Adrenal gland (tissue), 5 donors: ENCODE data around the gene UST.

ENCODE experiments used
- POLR2A ChIP-seq, 2 donors: fragments of 450-650 bp; IDR thresholded peaks; one replicate each; pipeline ENCODE4 v1.6.1; 2017; ENCODE audit warnings: antibody characterized with exemption in 2 of 2, mild to moderate bottlenecking in 2 of 2, moderate library complexity in 1 of 2
- TF ChIP-seq, protein P1 (sequence below), 6 experiments: fragments of 450-650 bp in 4 of 6; fragments of 200-600 bp in 2 of 6; sonication (generic) in 1 of 6; IDR thresholded peaks; 1 replicate in 5 of 6; 2 replicates in 1 of 6; pipeline versions ENCODE4 v1.5.1 to v1.8.0; 2016 to 2021; ENCODE audit warnings: antibody characterized with exemption in 6 of 6, mild to moderate bottlenecking in 2 of 6, moderate library complexity in 1 of 6
- donor health status: DM: no; HTN: no; CAD: no.

DNA sequence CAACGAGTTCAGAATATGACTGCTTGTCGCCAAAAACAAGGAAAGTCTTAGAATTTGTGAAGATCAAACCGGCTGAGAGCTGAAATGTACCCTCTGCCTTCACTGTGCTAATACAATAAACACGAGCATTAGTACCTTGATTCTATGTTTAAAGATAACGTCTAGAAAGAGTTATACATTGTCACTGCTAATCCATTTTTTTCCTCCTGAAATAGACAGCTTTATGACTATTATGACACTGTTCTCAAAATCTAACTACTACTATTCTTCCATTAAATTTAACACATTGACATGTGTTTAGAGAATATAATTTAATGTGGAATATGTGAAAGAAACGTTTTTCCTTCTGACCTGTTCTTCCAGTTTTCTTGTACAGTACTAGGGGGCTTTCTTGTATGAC, 204.8 kb downstream of the UST start:
- TF ChIP-seq, protein P1, sequence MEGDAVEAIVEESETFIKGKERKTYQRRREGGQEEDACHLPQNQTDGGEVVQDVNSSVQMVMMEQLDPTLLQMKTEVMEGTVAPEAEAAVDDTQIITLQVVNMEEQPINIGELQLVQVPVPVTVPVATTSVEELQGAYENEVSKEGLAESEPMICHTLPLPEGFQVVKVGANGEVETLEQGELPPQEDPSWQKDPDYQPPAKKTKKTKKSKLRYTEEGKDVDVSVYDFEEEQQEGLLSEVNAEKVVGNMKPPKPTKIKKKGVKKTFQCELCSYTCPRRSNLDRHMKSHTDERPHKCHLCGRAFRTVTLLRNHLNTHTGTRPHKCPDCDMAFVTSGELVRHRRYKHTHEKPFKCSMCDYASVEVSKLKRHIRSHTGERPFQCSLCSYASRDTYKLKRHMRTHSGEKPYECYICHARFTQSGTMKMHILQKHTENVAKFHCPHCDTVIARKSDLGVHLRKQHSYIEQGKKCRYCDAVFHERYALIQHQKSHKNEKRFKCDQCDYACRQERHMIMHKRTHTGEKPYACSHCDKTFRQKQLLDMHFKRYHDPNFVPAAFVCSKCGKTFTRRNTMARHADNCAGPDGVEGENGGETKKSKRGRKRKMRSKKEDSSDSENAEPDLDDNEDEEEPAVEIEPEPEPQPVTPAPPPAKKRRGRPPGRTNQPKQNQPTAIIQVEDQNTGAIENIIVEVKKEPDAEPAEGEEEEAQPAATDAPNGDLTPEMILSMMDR (IDR thresholded peaks at IDR 0.05) = no peak
- TF ChIP-seq POLR2A (IDR thresholded peaks at IDR 0.05) = no peak
